ENCODE results near the gene MTCL1. TPM values are rescaled to one million over a fixed set of nuclear protein-coding genes. Genes with fewer than 3 reads are reported as not detected.

Gene MTCL1
- polyA plus RNA-seq, 1 experiment, result 56.6 TPM

DNA sequence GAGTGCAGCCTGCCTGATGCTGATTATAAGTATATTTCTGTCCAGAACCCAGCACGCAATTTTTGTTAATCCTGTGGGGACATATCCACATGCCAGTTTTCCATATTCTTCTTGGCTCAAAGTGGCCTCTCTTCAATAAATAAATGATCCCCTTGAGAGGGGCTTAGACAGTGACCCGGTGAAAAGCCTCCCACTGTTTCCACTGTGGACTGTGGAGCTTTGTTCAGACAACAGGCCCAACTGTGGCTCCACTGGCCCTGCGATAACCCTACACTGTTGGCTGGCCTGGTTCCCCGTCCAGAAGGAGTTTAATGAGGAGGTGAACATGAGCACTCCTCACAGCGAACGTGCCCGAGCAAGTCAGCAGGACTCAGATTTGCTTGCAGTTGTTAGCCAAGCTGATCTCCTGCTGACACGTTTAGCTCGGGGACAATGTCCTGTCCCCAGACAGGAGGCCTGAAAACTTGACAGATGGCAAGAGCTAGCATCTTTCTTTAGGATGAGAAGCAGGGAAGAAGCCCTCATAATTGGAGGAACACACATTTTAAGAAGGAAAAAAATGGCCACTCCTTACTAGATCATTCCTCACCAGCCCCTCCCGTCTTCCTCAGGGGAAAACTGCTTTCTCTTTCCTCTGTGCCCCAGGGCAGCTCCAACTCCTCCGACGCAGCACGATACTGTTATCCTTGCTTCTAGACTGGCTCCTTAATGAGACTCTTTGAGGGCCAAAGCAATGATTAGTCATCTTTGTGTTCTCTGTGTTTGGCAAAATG, 20.0 kb upstream of the MTCL1 start:
- Histone ChIP-seq H3K9me3 (ENCODE audit: control insufficient read depth, insufficient read depth, low read length) (no peaks in the 10 kb centered on the region), H3K27me3 (ENCODE audit: control insufficient read depth, insufficient read depth, low read length) (no peaks in the 10 kb centered on the region), H3K4me3 (ENCODE audit: low read depth, low read length) (no peak overlapping the region), H3K27ac (ENCODE audit: low read depth, low read length) (no peak overlapping the region)
- TF ChIP-seq, protein P1, sequence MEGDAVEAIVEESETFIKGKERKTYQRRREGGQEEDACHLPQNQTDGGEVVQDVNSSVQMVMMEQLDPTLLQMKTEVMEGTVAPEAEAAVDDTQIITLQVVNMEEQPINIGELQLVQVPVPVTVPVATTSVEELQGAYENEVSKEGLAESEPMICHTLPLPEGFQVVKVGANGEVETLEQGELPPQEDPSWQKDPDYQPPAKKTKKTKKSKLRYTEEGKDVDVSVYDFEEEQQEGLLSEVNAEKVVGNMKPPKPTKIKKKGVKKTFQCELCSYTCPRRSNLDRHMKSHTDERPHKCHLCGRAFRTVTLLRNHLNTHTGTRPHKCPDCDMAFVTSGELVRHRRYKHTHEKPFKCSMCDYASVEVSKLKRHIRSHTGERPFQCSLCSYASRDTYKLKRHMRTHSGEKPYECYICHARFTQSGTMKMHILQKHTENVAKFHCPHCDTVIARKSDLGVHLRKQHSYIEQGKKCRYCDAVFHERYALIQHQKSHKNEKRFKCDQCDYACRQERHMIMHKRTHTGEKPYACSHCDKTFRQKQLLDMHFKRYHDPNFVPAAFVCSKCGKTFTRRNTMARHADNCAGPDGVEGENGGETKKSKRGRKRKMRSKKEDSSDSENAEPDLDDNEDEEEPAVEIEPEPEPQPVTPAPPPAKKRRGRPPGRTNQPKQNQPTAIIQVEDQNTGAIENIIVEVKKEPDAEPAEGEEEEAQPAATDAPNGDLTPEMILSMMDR (IDR thresholded peaks at IDR 0.05; ENCODE audit: low read depth, low read length), result no peak
- CTCF ChIA-PET, result interaction anchor here (5.0 kb wide), 1 partner anchor 11 kb away, joined by 45 read pairs; no protein-coding TSS in a partner anchor
- POLR2A ChIA-PET, result no interaction called here
- DNase-seq (ENCODE audit: low read depth, low spot score), result no peak

DNA sequence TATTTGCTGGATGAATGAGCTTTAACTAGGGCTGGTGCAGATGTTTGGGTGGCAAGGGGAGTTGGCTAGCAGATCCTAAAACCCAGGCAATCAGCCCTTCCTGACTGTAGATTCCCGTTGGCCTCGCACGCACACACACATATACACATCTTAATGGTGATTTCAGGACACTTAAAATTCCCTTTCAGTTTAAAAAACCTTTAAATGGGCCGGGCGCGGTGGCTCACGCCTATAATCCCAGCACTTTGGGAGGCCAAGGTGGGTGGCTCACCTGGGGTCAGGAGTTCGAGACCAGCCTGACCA, 19.5 kb upstream of the MTCL1 start:
- CTCF ChIA-PET, result interaction anchor here (5.0 kb wide), 1 partner anchor 10 kb away, joined by 45 read pairs; no protein-coding TSS in a partner anchor
- H3K27ac ChIP-seq (ENCODE audit: low read depth, low read length), result no peak overlapping the region
- DNase-seq (ENCODE audit: low read depth, low spot score), result no peak
- H3K9me3 ChIP-seq (ENCODE audit: control insufficient read depth, insufficient read depth, low read length), result no peaks in the 10 kb centered on the region
- TF ChIP-seq, protein P1 (IDR thresholded peaks at IDR 0.05; ENCODE audit: low read depth, low read length), result no peak
- POLR2A ChIA-PET, result no interaction called here
- no peaks in the 10 kb centered on the region for H3K27me3 ChIP-seq (ENCODE audit: control insufficient read depth, insufficient read depth, low read length)
- no peak overlapping the region for H3K4me3 ChIP-seq (ENCODE audit: low read depth, low read length)

DNA sequence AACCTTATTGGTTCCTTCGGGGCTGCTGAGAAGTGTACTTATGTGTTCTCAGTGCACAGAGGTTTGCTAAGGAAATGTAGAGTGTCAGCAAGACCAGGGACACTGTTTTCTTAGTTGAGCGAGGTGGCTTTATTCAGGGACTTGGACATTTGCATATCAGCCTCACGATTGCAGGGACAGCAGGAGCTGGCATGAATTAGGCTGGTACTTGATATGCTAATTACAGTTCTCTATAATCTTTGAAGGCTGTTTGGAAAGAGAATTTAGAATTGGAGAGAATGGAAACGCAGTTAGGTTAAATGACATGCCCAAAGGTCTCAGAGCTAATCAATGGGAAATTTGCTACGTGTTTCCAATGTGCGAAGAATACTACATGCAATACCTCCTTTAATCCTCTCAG, 18.7 kb upstream of the MTCL1 start:
- H3K9me3 ChIP-seq (ENCODE audit: control insufficient read depth, insufficient read depth, low read length), result no peaks in the 10 kb centered on the region
- no peak for DNase-seq (ENCODE audit: low read depth, low spot score)
- no peak overlapping the region for H3K27ac ChIP-seq (ENCODE audit: low read depth, low read length)
- no peak overlapping the region for H3K4me3 ChIP-seq (ENCODE audit: low read depth, low read length)
- no peaks in the 10 kb centered on the region for H3K27me3 ChIP-seq (ENCODE audit: control insufficient read depth, insufficient read depth, low read length)
- TF ChIP-seq, protein P1 (IDR thresholded peaks at IDR 0.05; ENCODE audit: low read depth, low read length), result no peak
- POLR2A ChIA-PET, result no interaction called here
- CTCF ChIA-PET, result interaction anchor here (0.9 to 5.0 kb wide), 2 partner anchors 10 to 371 kb away, joined by 4 to 45 read pairs; no protein-coding TSS in a partner anchor

DNA sequence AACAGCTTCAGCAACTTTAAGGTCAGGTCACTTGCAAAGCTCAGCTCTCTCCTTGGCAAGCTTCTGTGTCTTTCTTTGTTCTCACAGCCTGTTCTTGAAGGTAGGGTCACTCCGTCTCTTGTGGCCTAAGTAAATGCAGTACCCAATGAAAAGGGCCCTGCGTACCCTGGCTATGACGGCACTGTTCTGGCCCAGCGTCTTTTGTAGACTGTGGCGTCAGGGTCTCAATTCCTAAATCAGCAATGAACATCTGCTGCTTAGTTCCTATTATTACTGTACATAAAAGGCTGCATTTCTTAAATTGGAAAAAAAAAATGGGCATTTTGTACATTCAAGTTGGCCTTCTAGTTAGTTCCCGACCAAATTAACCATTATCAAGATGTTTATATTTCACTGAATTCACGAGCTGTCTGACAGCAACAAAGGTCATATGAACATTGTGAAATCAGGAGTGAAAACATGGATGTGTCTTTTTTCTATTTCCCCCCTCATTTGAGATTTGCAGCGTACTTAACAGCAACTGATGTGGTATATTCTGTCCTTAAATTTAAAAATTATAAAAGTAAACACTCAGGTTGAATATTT, 17.0 kb upstream of the MTCL1 start:
- Histone ChIP-seq H3K4me3 (ENCODE audit: low read depth, low read length) (no peak overlapping the region), H3K9me3 (ENCODE audit: control insufficient read depth, insufficient read depth, low read length) (no peaks in the 10 kb centered on the region), H3K27me3 (ENCODE audit: control insufficient read depth, insufficient read depth, low read length) (no peaks in the 10 kb centered on the region), H3K27ac (ENCODE audit: low read depth, low read length) (no peak overlapping the region)
- no peak for DNase-seq (ENCODE audit: low read depth, low spot score)
- CTCF ChIA-PET, result interaction anchor here (1.2 to 5.0 kb wide), 2 partner anchors 8 to 35 kb away, joined by 3 to 45 read pairs; no protein-coding TSS in a partner anchor
- POLR2A ChIA-PET, result no interaction called here
- TF ChIP-seq, protein P1 (IDR thresholded peaks at IDR 0.05; ENCODE audit: low read depth, low read length), result no peak

DNA sequence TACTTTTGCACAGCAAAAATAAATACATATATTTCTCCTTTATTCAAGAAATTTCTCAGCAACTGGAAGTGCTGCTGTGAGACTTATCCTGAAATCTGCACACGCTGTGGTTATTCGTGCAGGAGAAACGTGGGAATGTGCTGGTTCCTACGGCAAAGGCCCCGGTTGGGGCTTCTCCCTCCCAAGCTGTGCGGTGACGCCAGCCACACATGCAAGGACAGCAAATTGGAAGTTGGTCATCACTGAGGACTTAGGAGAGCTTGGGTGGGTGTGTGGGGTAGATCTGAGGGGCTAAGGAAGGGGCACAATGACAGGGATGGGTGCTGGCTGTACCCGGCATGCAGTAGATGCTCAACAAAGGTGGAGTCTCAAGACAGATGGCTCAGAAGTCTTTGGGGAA, 16.5 kb upstream of the MTCL1 start:
- ChIA-PET POLR2A (no interaction called here), CTCF (interaction anchor here (5.0 kb wide), 1 partner anchor 7 kb away, joined by 45 read pairs; no protein-coding TSS in a partner anchor)
- Histone ChIP-seq H3K9me3 (ENCODE audit: control insufficient read depth, insufficient read depth, low read length) (no peaks in the 10 kb centered on the region), H3K4me3 (ENCODE audit: low read depth, low read length) (no peak overlapping the region), H3K27me3 (ENCODE audit: control insufficient read depth, insufficient read depth, low read length) (no peaks in the 10 kb centered on the region), H3K27ac (ENCODE audit: low read depth, low read length) (no peak overlapping the region)
- no peak for DNase-seq (ENCODE audit: low read depth, low spot score)
- TF ChIP-seq, protein P1 (IDR thresholded peaks at IDR 0.05; ENCODE audit: low read depth, low read length), result no peak

Data from AG04450 (cell line).